Thoracic aorta (tissue), 2 donors: ENCODE results near the gene CCDC85C. TPM values are rescaled to one million over a fixed set of nuclear protein-coding genes. Genes with fewer than 3 reads are reported as not detected.
A peak's percentile ranks its signal among the peaks of the same experiment; 100 is the strongest.

Experiments used
- ATAC-seq: fragments of 150-250 bp; one replicate; pipeline ENCODE4 v1.8.0; 2017; ENCODE audit warnings: low read depth; ENCODE audit not compliant: insufficient number of reproducible peaks, low FRiP score
- DNase-seq: peaks from one replicate; pipeline ENCODE4 v3.0.0-alpha.2; 2020; ENCODE audit warnings: low spot score
- H3K27ac ChIP-seq, 2 donors: fragments of 200-600 bp; sonication (generic); 1 replicate in 1 of 2; 2 replicates in 1 of 2; pipeline ENCODE4 v1.5.1; 2016; ENCODE audit warnings: mild to moderate bottlenecking in 2 of 2, moderate library complexity in 2 of 2
- H3K27me3 ChIP-seq: fragments of 200-600 bp; sonication (generic); replicated peaks from 2 replicates; pipeline ENCODE4 v1.6.0; 2016; ENCODE audit warnings: mild to moderate bottlenecking; ENCODE audit not compliant: insufficient read depth
- H3K36me3 ChIP-seq: fragments of 200-600 bp; sonication (generic); one replicate; pipeline ENCODE4 v1.5.1; 2016
- H3K4me1 ChIP-seq, 2 donors: fragments of 200-600 bp; sonication (generic); 1 replicate in 1 of 2; 2 replicates in 1 of 2; pipeline versions ENCODE4 v1.5.1 to v1.6.0; 2016; ENCODE audit warnings: low read depth in 2 of 2, mild to moderate bottlenecking in 1 of 2; ENCODE audit not compliant: control insufficient read depth in 1 of 2
- H3K4me3 ChIP-seq: fragments of 200-600 bp; sonication (generic); 2 replicates; pipeline ENCODE4 v1.5.1; 2016; ENCODE audit warnings: mild to moderate bottlenecking
- H3K9me3 ChIP-seq: fragments of 200-600 bp; sonication (generic); 2 replicates; pipeline ENCODE4 v1.5.1; 2016
- CTCF ChIP-seq: fragments of 200-600 bp; sonication (generic); IDR thresholded peaks from one replicate; pipeline ENCODE4 v1.5.1; 2019; ENCODE audit warnings: antibody characterized with exemption
- total RNA-seq, 2 donors: library from RNA; depleted of rRNA; stranded (reverse); fragments of >200 nt; gene quantifications; one replicate each; pipeline versions ENCODE4 v1.1.0 to v1.2.3, GENCODE V29; 2016

CCDC85C gene
- total RNA-seq, 2 donors from 2014 or later = 1.5 to 4.1 TPM

GRCh38 chr14:99648027-99648784 lies 44.2 kb upstream of the CCDC85C start:
- TF ChIP-seq CTCF = no peak
- DNase-seq (no peak), ATAC-seq (no peak)
- Histone ChIP-seq H3K27ac (no peak overlapping the region), H3K36me3 (no peaks in the 10 kb centered on the region), H3K9me3 (no peaks in the 10 kb centered on the region), H3K4me3 (no peak overlapping the region), H3K27me3 (no peaks in the 10 kb centered on the region), H3K4me1 (peaks cover 0 to 12% of the 10 kb centered on the region in 2 donors)

GRCh38 chr14:99647411-99647810 lies 43.4 kb upstream of the CCDC85C start:
- TF ChIP-seq CTCF = no peak
- Histone ChIP-seq H3K27ac (no peak overlapping the region), H3K4me3 (no peak overlapping the region), H3K9me3 (no peaks in the 10 kb centered on the region), H3K27me3 (no peaks in the 10 kb centered on the region), H3K4me1 (peaks cover 0 to 12% of the 10 kb centered on the region in 2 donors), H3K36me3 (no peaks in the 10 kb centered on the region)
- DNase-seq (no peak), ATAC-seq (no peak)

- H3K4me1 ChIP-seq = peaks cover 0 to 12% of the 10 kb centered on the region in 2 donors
- TF ChIP-seq CTCF = no peak
- no peak overlapping the region for H3K27ac ChIP-seq
- H3K36me3 ChIP-seq = no peaks in the 10 kb centered on the region
- H3K9me3 ChIP-seq = no peaks in the 10 kb centered on the region
- peak overlapping the region; percentile 73 for H3K4me3 ChIP-seq
- H3K27me3 ChIP-seq = no peaks in the 10 kb centered on the region
- ATAC-seq (no peak), DNase-seq (no peak)
Observed at GRCh38 chr14:99645545-99646505, 41.8 kb upstream of the CCDC85C start.

GRCh38 chr14:99644723-99645544 lies 40.9 kb upstream of the CCDC85C start, which contains the start of gene HHIPL1:
Gene HHIPL1, plus strand, starts transcription at chr14:99645129. Its CDS starts 79 bp downstream, at chr14:99645208.
- Histone ChIP-seq H3K27me3 (no peaks in the 10 kb centered on the region), H3K27ac (no peak within 1 kb of the TSS), H3K36me3 (no peaks in the 10 kb centered on the region), H3K9me3 (no peaks in the 10 kb centered on the region), H3K4me1 (peaks cover 0 to 12% of the 10 kb centered on the region in 2 donors), H3K4me3 (peak within 1 kb of the TSS; percentile 73)
- DNase-seq (no peak), ATAC-seq (no peak)
- TF ChIP-seq CTCF = no peak
